Trophoblast cell (in vitro differentiated cells and primary cell): ENCODE data around the gene CPNE7.

Experiments
- DNase-seq, 2 donors: peaks; one replicate each; pipeline ENCODE4 v3.0.0-alpha.2; 2016
- H2AFZ ChIP-seq: 2 replicates; pipeline ENCODE4 v1.6.1; 2013; ENCODE audit warnings: low read length, moderate library complexity, mild to moderate bottlenecking; ENCODE audit not compliant: insufficient read depth, poor library complexity
- H2AK5ac ChIP-seq: 2 replicates; pipeline ENCODE4 v1.6.1; 2013; ENCODE audit warnings: mild to moderate bottlenecking, low read length
- H2BK120ac ChIP-seq: 2 replicates; pipeline ENCODE4 v1.6.1; 2013; ENCODE audit warnings: low read length, mild to moderate bottlenecking, moderate library complexity; ENCODE audit not compliant: insufficient read depth, poor library complexity
- H2BK12ac ChIP-seq: 2 replicates; pipeline ENCODE4 v1.6.1; 2013; ENCODE audit warnings: mild to moderate bottlenecking, low read length, moderate library complexity
- H2BK5ac ChIP-seq: 2 replicates; pipeline ENCODE4 v1.6.1; 2013; ENCODE audit warnings: low read length, low read depth, moderate library complexity, mild to moderate bottlenecking; ENCODE audit not compliant: poor library complexity
- H3K14ac ChIP-seq: 2 replicates; pipeline ENCODE4 v1.6.1; 2013; ENCODE audit warnings: mild to moderate bottlenecking, low read length
- H3K18ac ChIP-seq: 2 replicates; pipeline ENCODE4 v1.6.1; 2013; ENCODE audit warnings: mild to moderate bottlenecking, low read length
- H3K23ac ChIP-seq: 2 replicates; pipeline ENCODE4 v1.6.1; 2013; ENCODE audit warnings: low read length
- H3K27ac ChIP-seq: 2 replicates; pipeline ENCODE4 v1.5.1; 2013; ENCODE audit warnings: low read depth, mild to moderate bottlenecking, inconsistent platforms, low read length, moderate library complexity
- H3K27me3 ChIP-seq: 2 replicates; pipeline ENCODE4 v1.6.1; 2013; ENCODE audit warnings: inconsistent platforms, mild to moderate bottlenecking, low read length, moderate library complexity; ENCODE audit not compliant: insufficient read depth
- H3K36me3 ChIP-seq, 2 experiments: 1 replicate in 1 of 2; 2 replicates in 1 of 2; pipeline ENCODE4 v1.6.1; 2013; ENCODE audit warnings: low read length in 2 of 2, mild to moderate bottlenecking in 2 of 2, moderate library complexity in 1 of 2; ENCODE audit not compliant: insufficient read depth in 2 of 2, control insufficient read depth in 1 of 2
- H3K4ac ChIP-seq: 2 replicates; pipeline ENCODE4 v1.6.1; 2013; ENCODE audit warnings: low read depth, mild to moderate bottlenecking, low read length, moderate library complexity
- H3K4me1 ChIP-seq, 2 experiments: 1 replicate in 1 of 2; 2 replicates in 1 of 2; pipeline ENCODE4 v1.6.1; 2013; ENCODE audit warnings: low read length in 2 of 2, mild to moderate bottlenecking in 2 of 2, moderate library complexity in 1 of 2; ENCODE audit not compliant: insufficient read depth in 2 of 2, control insufficient read depth in 1 of 2
- H3K4me2 ChIP-seq: 2 replicates; pipeline ENCODE4 v1.6.1; 2013; ENCODE audit warnings: inconsistent platforms, mild to moderate bottlenecking, low read length, moderate library complexity
- H3K4me3 ChIP-seq: 2 replicates; pipeline ENCODE4 v1.5.1; 2013; ENCODE audit warnings: mild to moderate bottlenecking, low read depth, low read length, inconsistent platforms
- H3K79me1 ChIP-seq: one replicate; pipeline ENCODE4 v1.6.1; 2013; ENCODE audit warnings: low read length
- H3K79me2 ChIP-seq: 2 replicates; pipeline ENCODE4 v1.6.1; 2013; ENCODE audit warnings: low read length, mild to moderate bottlenecking; ENCODE audit not compliant: control insufficient read depth, insufficient read depth, poor library complexity
- H3K9ac ChIP-seq: 2 replicates; pipeline ENCODE4 v1.6.1; 2013; ENCODE audit warnings: mild to moderate bottlenecking, low read length
- H3K9me3 ChIP-seq: 2 replicates; pipeline ENCODE4 v1.6.1; 2013; ENCODE audit warnings: low read depth, mild to moderate bottlenecking, control low read depth, inconsistent platforms, low read length; ENCODE audit not compliant: insufficient read depth
- H4K12ac ChIP-seq: 2 replicates; pipeline ENCODE4 v1.6.1; 2013; ENCODE audit warnings: low read depth, mild to moderate bottlenecking, low read length, moderate library complexity
- H4K8ac ChIP-seq: 2 replicates; pipeline ENCODE4 v1.6.1; 2013; ENCODE audit warnings: low read depth, mild to moderate bottlenecking, low read length, moderate library complexity
- H4K91ac ChIP-seq: one replicate; pipeline ENCODE4 v1.6.1; 2013; ENCODE audit warnings: low read depth, mild to moderate bottlenecking, low read length, moderate library complexity
- WGBS: extraction: QIAGEN DNeasy Blood & Tissue Kit; methylation state at CpG from one replicate; pipeline ENCODE4 v1.1.7; 2013; ENCODE audit warnings: missing lambda C conversion rate; ENCODE audit not compliant: insufficient read length, insufficient coverage; ENCODE audit errors: extremely low coverage; 5-methylcytosine and 5-hydroxymethylcytosine counted together

CPNE7 gene

GRCh38 chr16:89596957-89597649 is 21.5 kb downstream of the CPNE7 start:
- Histone ChIP-seq H4K12ac (no peak overlapping the region), H4K91ac (no peak overlapping the region), H3K9me3 (peaks cover 2% of the 10 kb centered on the region), H3K18ac (no peak overlapping the region), H3K27ac (no peak overlapping the region), H2BK5ac (no peak overlapping the region), H3K23ac (no peak overlapping the region), H2BK12ac (no peak overlapping the region), H3K79me1 (no peaks in the 10 kb centered on the region), H3K4me1 (peaks cover 3% of the 10 kb centered on the region in 2 experiments), H3K9ac (no peak overlapping the region), H3K14ac (no peak overlapping the region), H3K4me2 (no peak overlapping the region), H3K4ac (no peak overlapping the region), H3K36me3 (no peaks in the 10 kb centered on the region), H3K79me2 (no peaks in the 10 kb centered on the region), H2AFZ (no peak overlapping the region), H2BK120ac (no peak overlapping the region), H3K4me3 (no peak overlapping the region), H3K27me3 (no peaks in the 10 kb centered on the region), H2AK5ac (no peak overlapping the region), H4K8ac (no peak overlapping the region)
- no peak for DNase-seq
- WGBS: no CpG with 5 or more reads among the region's 19 CpGs

DNA sequence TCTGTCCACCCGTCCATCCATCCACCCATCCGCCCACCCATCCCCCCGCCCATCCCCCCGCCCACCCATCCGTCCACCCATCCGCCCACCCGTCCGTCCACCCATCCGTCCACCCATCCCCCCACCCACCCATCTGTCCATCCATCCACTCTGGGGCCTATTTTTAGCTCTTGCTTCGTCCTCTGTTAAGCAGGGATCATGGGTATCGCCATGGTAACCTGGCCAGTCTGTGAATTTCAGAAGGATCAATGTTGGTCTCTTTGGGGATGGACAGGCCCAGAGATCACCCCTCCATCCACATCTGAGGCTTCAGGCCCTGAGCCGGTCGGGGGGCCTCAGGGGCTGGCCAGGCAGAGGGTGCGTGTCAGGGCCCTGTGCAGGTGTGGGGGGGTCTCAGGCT is 22.6 kb downstream of the CPNE7 start:
- Histone ChIP-seq H3K27me3 (no peaks in the 10 kb centered on the region), H2BK120ac (no peak overlapping the region), H3K9ac (no peak overlapping the region), H2BK5ac (no peak overlapping the region), H2AK5ac (no peak overlapping the region), H3K23ac (no peak overlapping the region), H3K79me2 (no peaks in the 10 kb centered on the region), H2BK12ac (no peak overlapping the region), H3K18ac (no peak overlapping the region), H3K4me2 (no peak overlapping the region), H3K14ac (no peak overlapping the region), H3K79me1 (no peaks in the 10 kb centered on the region), H3K36me3 (no peaks in the 10 kb centered on the region), H3K4ac (no peak overlapping the region), H4K12ac (no peak overlapping the region), H4K8ac (no peak overlapping the region), H3K27ac (no peak overlapping the region), H2AFZ (no peak overlapping the region), H4K91ac (no peak overlapping the region), H3K9me3 (peaks cover 4% of the 10 kb centered on the region), H3K4me3 (no peak overlapping the region), H3K4me1 (peaks cover 5 to 11% of the 10 kb centered on the region in 2 experiments)
- no CpG with 5 or more reads among the region's 14 CpGs for WGBS
- no peak for DNase-seq

DNA sequence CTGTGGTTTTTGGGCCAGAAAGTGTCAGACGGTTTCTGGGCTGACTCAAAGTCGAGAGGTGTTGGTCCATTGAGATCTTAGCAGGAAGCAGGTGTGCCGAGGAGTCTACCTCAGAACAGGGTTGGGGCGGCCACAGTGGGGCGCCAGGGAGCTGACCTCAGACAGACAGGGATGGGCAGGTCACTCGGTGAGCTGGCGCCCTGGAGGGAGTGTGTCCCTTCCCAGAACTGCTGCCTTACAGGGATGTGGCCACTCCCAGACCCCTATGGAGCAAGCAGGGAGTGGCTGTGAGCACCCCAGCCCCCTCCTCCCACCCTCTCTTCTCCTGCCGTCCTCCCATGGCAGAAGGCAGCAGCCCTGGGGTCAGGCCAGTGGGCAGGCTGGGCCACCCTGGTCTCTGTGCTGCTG is 23.9 kb downstream of the CPNE7 start:
- Histone ChIP-seq H3K27me3 (no peaks in the 10 kb centered on the region), H3K18ac (no peak overlapping the region), H3K4me2 (no peak overlapping the region), H3K36me3 (no peaks in the 10 kb centered on the region), H4K91ac (no peak overlapping the region), H3K79me2 (no peaks in the 10 kb centered on the region), H3K4me1 (peaks cover 5 to 11% of the 10 kb centered on the region in 2 experiments), H3K9me3 (peaks cover 4% of the 10 kb centered on the region), H3K4me3 (no peak overlapping the region), H4K8ac (no peak overlapping the region), H3K23ac (no peak overlapping the region), H2AK5ac (no peak overlapping the region), H2BK12ac (no peak overlapping the region), H3K79me1 (no peaks in the 10 kb centered on the region), H3K27ac (no peak overlapping the region), H3K14ac (no peak overlapping the region), H2BK5ac (no peak overlapping the region), H4K12ac (no peak overlapping the region), H2AFZ (no peak overlapping the region), H2BK120ac (no peak overlapping the region), H3K4ac (no peak overlapping the region), H3K9ac (no peak overlapping the region)
- WGBS: no CpG with 5 or more reads among the region's 8 CpGs
- DNase-seq: no peak

DNA sequence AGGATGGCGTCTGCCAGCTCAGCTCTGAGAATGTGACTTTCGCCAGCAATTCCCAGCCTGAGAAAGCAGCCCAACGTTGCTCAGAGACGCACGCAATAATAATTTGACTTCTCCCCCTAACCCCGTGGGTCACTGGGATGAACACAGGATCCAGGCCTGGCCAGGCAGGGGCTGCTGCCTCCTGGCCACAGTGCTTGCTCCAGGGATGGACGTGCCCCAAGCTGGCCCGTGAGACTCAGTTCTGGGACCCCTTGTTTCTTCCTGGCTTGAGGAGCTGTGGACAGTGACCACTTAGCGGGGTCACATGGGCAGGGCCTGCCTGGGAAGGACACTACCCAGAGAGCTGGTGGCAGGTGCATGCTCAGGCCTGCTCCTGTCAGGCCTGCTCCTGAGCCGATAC is 24.3 kb downstream of the CPNE7 start:
- WGBS: no CpG with 5 or more reads among the region's 10 CpGs
- H4K12ac ChIP-seq: no peak overlapping the region

More for the DNA sequence above, 24.3 kb downstream of the CPNE7 start:
- peaks cover 5% of the 10 kb centered on the region for H3K9me3 ChIP-seq
- peaks cover 5 to 11% of the 10 kb centered on the region in 2 experiments for H3K4me1 ChIP-seq
- no peaks in the 10 kb centered on the region for H3K36me3 ChIP-seq
- H2AK5ac ChIP-seq: no peak overlapping the region
- H3K4ac ChIP-seq: no peak overlapping the region
- no peak overlapping the region for H3K4me3 ChIP-seq
- H4K91ac ChIP-seq: no peak overlapping the region
- no peak overlapping the region for H4K8ac ChIP-seq
- no peak overlapping the region for H2BK12ac ChIP-seq
- no peak overlapping the region for H3K14ac ChIP-seq
- no peak overlapping the region for H3K23ac ChIP-seq
- DNase-seq: no peak
- H2AFZ ChIP-seq: no peak overlapping the region
- H3K18ac ChIP-seq: no peak overlapping the region
- no peaks in the 10 kb centered on the region for H3K79me1 ChIP-seq
- no peaks in the 10 kb centered on the region for H3K79me2 ChIP-seq
- no peak overlapping the region for H2BK120ac ChIP-seq
- H3K4me2 ChIP-seq: no peak overlapping the region
- no peak overlapping the region for H3K9ac ChIP-seq
- H3K27ac ChIP-seq: no peak overlapping the region
- no peak overlapping the region for H2BK5ac ChIP-seq
- no peaks in the 10 kb centered on the region for H3K27me3 ChIP-seq
